Epithelial cell of proximal tubule (primary cell): Measurements from ENCODE around the gene CPVL. TPM values are rescaled to one million over a fixed set of nuclear protein-coding genes. Genes with fewer than 3 reads are reported as not detected.

Experiments used
- DNase-seq: peaks from one replicate; pipeline ENCODE4 v3.0.0-alpha.2; 2011; ENCODE audit warnings: low read depth
- H3K4me3 ChIP-seq: 2 replicates; pipeline ENCODE4 v1.5.1; 2011; ENCODE audit warnings: low read depth, mild to moderate bottlenecking, low read length
- CTCF ChIP-seq: conservative IDR thresholded peaks from 2 replicates; pipeline ENCODE4 v1.5.1; 2012; ENCODE audit warnings: low read depth, mild to moderate bottlenecking, low read length
- total RNA-seq: library from RNA; depleted of rRNA; stranded (reverse); fragments of >200 nt; gene quantifications from 2 replicates; pipeline ENCODE4 v1.2.3, GENCODE V29; 2015

CPVL gene
- total RNA-seq, 1 donor from 2014 or later, result 12.0 TPM

GRCh38 chr7:29145553-29146056 lies 732 bp downstream of the CPVL start:
- TF ChIP-seq CTCF, result no peak
- peak overlapping the region; percentile 66 for H3K4me3 ChIP-seq
- DNase-seq, result no peak

GRCh38 chr7:29143751-29144150 lies 2.6 kb downstream of the CPVL start:
- H3K4me3 ChIP-seq, result no peak overlapping the region
- TF ChIP-seq CTCF, result no peak
- no peak for DNase-seq

GRCh38 chr7:29142021-29142727 lies 4.2 kb downstream of the CPVL start:
- TF ChIP-seq CTCF, result no peak
- no peak overlapping the region for H3K4me3 ChIP-seq
- no peak for DNase-seq

- TF ChIP-seq CTCF, result no peak
- H3K4me3 ChIP-seq, result no peak overlapping the region
- DNase-seq, result peak; percentile 37
These were observed 5.4 kb downstream of the CPVL start for GRCh38 chr7:29140873-29141468.

GRCh38 chr7:29139796-29140195 lies 6.5 kb downstream of the CPVL start:
- no peak for DNase-seq
- TF ChIP-seq CTCF, result no peak
- H3K4me3 ChIP-seq, result no peak overlapping the region

- H3K4me3 ChIP-seq, result no peak overlapping the region
- DNase-seq, result no peak
- no peak for TF ChIP-seq CTCF
These were observed 7.1 kb downstream of the CPVL start for GRCh38 chr7:29139191-29139590.
